Ovary (tissue), 9 donors: ENCODE data around the gene PNMA1. TPM values are rescaled to one million over a fixed set of nuclear protein-coding genes. Genes with fewer than 3 reads are reported as not detected.

Experiments
- DNase-seq, 5 donors: peaks; one replicate each; pipeline ENCODE4 v3.0.0-alpha.2; 2019 to 2020
- H3K27ac ChIP-seq, 2 donors: fragments of 200-600 bp; one replicate each; pipeline versions ENCODE4 v1.5.1 to v1.8.0; 2019 to 2022
- H3K27me3 ChIP-seq: fragments of 200-600 bp; one replicate; pipeline ENCODE4 v1.8.0; 2022
- H3K36me3 ChIP-seq: fragments of 200-600 bp; sonication (generic); one replicate; pipeline ENCODE4 v1.5.1; 2019
- H3K4me1 ChIP-seq: one replicate; pipeline ENCODE4 v1.8.1; 2013; ENCODE audit warnings: mild to moderate bottlenecking, moderate library complexity; ENCODE audit not compliant: insufficient read depth
- H3K4me3 ChIP-seq: fragments of 200-600 bp; sonication (generic); one replicate; pipeline ENCODE4 v1.5.1; 2017
- H3K9me3 ChIP-seq, 2 donors: fragments of 200-600 bp in 1 of 2; sonication (generic) in 1 of 2; one replicate each; pipeline versions ENCODE4 v1.5.1 to v1.8.1; 2013 to 2019; ENCODE audit warnings: mild to moderate bottlenecking in 1 of 2, moderate library complexity in 1 of 2
- EP300 ChIP-seq: sonication (generic); formaldehyde crosslinking; IDR thresholded peaks from one replicate; pipeline ENCODE4 v1.6.1; 2017; ENCODE audit warnings: antibody characterized with exemption
- POLR2A ChIP-seq: fragments of 450-650 bp; IDR thresholded peaks from one replicate; pipeline ENCODE4 v1.6.1; 2017; ENCODE audit warnings: antibody characterized with exemption, mild to moderate bottlenecking, moderate library complexity
- WGBS, 3 donors: extraction: QIAGEN DNeasy Blood & Tissue Kit in 1 of 3; methylation state at CpG; one replicate each; pipeline versions ENCODE4 v1.1.5 to v1.1.7; 2013 to 2017; 5-methylcytosine and 5-hydroxymethylcytosine counted together
- intact Hi-C, 4 donors: fragments of 100-400 bp; cut with DNase I; formaldehyde crosslinking; loops; one replicate each; pipeline versions ENCODE4 v1.11.0 to v1.15.1; 2022 to 2023
- polyA plus RNA-seq, 2 donors: library from polyadenylated mRNA; stranded (reverse); fragments of 200-250 nt in 1 of 2; fragments of 350-450 nt in 1 of 2; fragmentation: Illumina TruSeq in 1 of 2; extraction: RNeasy Lipid Tissue Mini Kit (QIAGEN cat#74804) in 1 of 2; gene quantifications; one replicate each; pipeline ENCODE4 v1.2.3, GENCODE V29; 2013 to 2014
- total RNA-seq, 7 donors: library from RNA; depleted of rRNA in 2 of 7; stranded (reverse); fragments of >200 nt in 2 of 7; fragmentation: NEBNext Ultra II Directional in 3 of 7; extraction: Animal tissue kit (Norgen Biotek cat#: 25700) in 3 of 7; gene quantifications; one replicate each; pipeline versions ENCODE4 v1.1.0 to v1.2.4, GENCODE V29; 2016 to 2023
- TF ChIP-seq, protein P1 (sequence below), 3 donors: fragments of 450-650 bp in 2 of 3; fragments of 200-600 bp in 1 of 3; IDR thresholded peaks; one replicate each; pipeline versions ENCODE4 v1.5.1 to v1.8.0; 2016 to 2022; ENCODE audit warnings: antibody characterized with exemption in 3 of 3, mild to moderate bottlenecking in 1 of 3
- donor health status: DM: no; HTN: no; CAD: no; lungs with moderate emphysema.
- donor health status: DM: no; HTN: no; CAD: no.
- donor health status: Bipolar disorder and iron deficiency.
- donor health status: DM: yes; HTN: yes; CAD: no.
- donor health status: DM: no; HTN: no; CAD: no.
- donor health status: DM: yes; HTN: yes; CAD: no.

Gene PNMA1
- total and polyA plus RNA-seq, 9 donors, result 22.3 to 114 (median 84.2) TPM

DNA sequence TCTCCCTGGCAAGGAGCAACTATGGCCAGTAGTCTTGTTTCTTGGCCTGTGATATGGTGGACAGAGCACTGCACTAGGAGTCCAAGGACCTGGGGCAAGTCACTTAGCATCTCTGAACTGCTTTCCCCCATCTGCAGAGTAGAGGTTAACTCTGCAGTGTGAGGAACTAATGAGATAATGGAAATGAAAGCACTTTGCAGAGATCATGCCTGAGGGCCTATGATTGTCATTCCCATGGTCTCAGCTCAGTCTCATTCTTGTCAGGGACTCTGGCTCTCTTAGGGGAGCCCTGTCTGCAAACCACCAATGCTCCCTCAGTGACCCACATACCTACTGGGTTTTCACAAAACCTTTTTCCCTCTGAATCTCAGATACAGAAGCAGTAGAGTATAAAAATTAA lies 6.5 kb upstream of the PNMA1 start:
- Histone ChIP-seq H3K9me3 (no peaks in the 10 kb centered on the region), H3K27ac (no peak overlapping the region), H3K36me3 (no peaks in the 10 kb centered on the region), H3K4me3 (no peak overlapping the region), H3K27me3 (no peaks in the 10 kb centered on the region), H3K4me1 (peaks cover 17% of the 10 kb centered on the region)
- intact Hi-C loops, result no loop called here
- DNase-seq, result no peak
- TF ChIP-seq, protein P1, sequence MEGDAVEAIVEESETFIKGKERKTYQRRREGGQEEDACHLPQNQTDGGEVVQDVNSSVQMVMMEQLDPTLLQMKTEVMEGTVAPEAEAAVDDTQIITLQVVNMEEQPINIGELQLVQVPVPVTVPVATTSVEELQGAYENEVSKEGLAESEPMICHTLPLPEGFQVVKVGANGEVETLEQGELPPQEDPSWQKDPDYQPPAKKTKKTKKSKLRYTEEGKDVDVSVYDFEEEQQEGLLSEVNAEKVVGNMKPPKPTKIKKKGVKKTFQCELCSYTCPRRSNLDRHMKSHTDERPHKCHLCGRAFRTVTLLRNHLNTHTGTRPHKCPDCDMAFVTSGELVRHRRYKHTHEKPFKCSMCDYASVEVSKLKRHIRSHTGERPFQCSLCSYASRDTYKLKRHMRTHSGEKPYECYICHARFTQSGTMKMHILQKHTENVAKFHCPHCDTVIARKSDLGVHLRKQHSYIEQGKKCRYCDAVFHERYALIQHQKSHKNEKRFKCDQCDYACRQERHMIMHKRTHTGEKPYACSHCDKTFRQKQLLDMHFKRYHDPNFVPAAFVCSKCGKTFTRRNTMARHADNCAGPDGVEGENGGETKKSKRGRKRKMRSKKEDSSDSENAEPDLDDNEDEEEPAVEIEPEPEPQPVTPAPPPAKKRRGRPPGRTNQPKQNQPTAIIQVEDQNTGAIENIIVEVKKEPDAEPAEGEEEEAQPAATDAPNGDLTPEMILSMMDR (IDR thresholded peaks at IDR 0.05), result no peak
- TF ChIP-seq EP300 (no peak), POLR2A (no peak)

DNA sequence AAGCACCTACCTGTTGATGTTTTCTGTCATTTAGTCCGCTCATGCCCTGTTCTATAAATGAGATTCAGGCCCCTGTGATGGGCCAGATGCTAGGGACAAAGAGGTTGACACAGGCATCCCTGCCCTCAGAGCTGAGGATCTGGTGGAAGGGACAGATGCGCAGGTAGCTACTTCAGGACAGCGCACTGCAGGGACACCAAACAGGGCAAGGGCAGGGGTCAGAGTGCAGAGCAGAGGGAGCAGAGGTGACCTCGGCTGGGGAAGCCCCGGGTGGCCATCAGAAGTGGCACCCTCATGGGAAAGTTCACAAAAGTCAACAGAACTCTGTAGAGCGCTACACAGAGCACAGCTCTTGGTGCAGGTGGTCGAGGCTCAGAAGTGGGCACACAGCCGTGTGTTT lies 5.6 kb upstream of the PNMA1 start:
- intact Hi-C loops, result loop anchor here in 1 of 4 donors (10.0 kb wide), 1 partner anchor 75 kb away; the partner anchor contains the start of gene DNAL1
- Histone ChIP-seq H3K9me3 (no peaks in the 10 kb centered on the region), H3K4me3 (no peak overlapping the region), H3K27me3 (no peaks in the 10 kb centered on the region), H3K4me1 (peaks cover 15% of the 10 kb centered on the region), H3K27ac (peak overlapping the region in 1 of 2 donors; percentile 79), H3K36me3 (no peaks in the 10 kb centered on the region)
- peak in 1 of 5 donors; percentile 31 for DNase-seq
- TF ChIP-seq EP300 (no peak), POLR2A (no peak)
- TF ChIP-seq, protein P1 (IDR thresholded peaks at IDR 0.05), result no peak
- WGBS, 3 donors, result 78 to 90% (median 85%) methylated on average over 8 of the region's 8 CpGs

DNA sequence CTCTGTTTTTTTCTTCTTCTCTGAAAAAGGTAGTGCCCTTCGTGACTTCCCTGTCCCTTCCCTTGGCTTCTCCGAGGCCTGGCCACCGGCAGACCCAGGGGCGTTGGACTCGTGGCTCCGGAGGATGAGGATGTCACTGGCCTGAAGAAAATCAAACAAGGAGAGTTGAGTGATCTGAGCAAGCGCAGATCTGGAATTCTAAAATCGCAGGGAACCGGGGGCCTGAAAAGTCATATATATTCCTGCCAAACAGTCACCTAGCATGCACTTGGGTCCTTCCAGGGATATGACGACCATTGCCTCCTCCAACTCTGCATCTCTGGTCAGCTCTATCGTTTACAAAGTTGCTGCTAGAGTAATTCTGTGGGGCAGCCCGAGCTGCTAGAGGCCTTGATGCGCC lies 5.2 kb upstream of the PNMA1 start:
- no peaks in the 10 kb centered on the region for H3K9me3 ChIP-seq
- WGBS, 3 donors, result 64 to 73% (median 71%) methylated on average over 13 of the region's 13 CpGs
- no peaks in the 10 kb centered on the region for H3K27me3 ChIP-seq
- peak overlapping the region; percentile 46 to 79 for H3K27ac ChIP-seq
- intact Hi-C loops, result loop anchor here in 1 of 4 donors (10.0 kb wide), 1 partner anchor 75 kb away; the partner anchor contains the start of gene DNAL1
- H3K36me3 ChIP-seq, result no peaks in the 10 kb centered on the region
- TF ChIP-seq, protein P1 (IDR thresholded peaks at IDR 0.05), result no peak
- no peak for TF ChIP-seq EP300
- DNase-seq, result no peak
- no peak overlapping the region for H3K4me3 ChIP-seq
- peaks cover 11% of the 10 kb centered on the region for H3K4me1 ChIP-seq

DNA sequence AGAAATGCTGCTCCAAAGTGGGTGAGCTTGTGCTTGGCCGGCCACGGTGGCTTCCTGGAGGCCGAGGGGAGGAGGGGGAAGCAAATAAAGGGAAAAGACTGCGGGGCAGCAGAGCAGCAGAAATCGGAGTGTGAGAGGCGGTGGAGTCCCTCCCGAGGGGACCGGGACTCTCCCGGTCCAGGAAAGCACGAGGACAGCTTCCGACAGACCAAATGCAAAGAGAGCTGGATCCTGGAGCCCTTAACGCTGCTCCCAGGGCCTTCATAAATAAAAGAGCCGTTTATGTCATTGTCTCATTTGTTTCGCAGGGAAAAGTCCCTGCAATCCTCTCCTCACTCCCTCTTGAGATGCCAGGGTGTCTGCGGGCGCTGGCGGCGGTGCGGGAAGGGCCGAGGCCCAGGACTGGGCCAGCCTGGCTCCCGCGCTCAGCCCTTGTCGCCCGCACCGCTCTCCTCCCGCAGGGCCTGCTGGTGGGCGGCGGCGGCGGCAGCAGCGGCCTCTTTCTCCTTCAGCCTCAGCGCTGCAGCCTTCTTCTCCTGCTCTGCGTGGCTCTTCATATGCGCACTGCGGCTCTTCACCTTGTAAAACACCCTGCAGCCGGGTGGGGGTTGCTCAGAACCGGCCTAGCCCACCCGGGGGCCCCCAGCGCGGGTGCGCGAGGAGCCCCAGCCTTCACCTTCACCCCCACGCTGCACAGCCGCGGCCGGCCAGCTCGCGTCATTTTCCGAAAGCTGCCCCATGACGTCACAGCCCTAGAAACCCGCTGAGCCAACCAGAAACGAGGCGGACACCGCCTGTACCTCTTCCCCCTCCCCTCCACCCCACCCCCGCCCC lies 4.5 kb upstream of the PNMA1 start:
- WGBS, 3 donors, result 12 to 29% (median 12%) methylated on average over 51 to 55 of the region's 55 CpGs
- DNase-seq, result peak in 4 of 5 donors; percentile 72 to 85 (median 84)
- Histone ChIP-seq H3K4me3 (peak overlapping the region; percentile 8), H3K27ac (peak overlapping the region; percentile 46 to 79), H3K27me3 (no peaks in the 10 kb centered on the region), H3K36me3 (no peaks in the 10 kb centered on the region), H3K9me3 (no peaks in the 10 kb centered on the region), H3K4me1 (peaks cover 11% of the 10 kb centered on the region)
- intact Hi-C loops, result loop anchor here in 1 of 4 donors (10.0 kb wide), 1 partner anchor 74 kb away; the partner anchor contains the start of gene DNAL1
- TF ChIP-seq EP300 (no peak), POLR2A (no peak)
